Measurements from ENCODE around the gene SLC2A13. TPM values are rescaled to one million over a fixed set of nuclear protein-coding genes. Genes with fewer than 3 reads are reported as not detected.
A peak's percentile ranks its signal among the peaks of the same experiment; 100 is the strongest.

Gene SLC2A13
- total RNA-seq, 1 experiment from 2014 or later: 1.7 TPM

GRCh38 chr12:39830852-39831520 is 274.9 kb downstream of the SLC2A13 start:
- TF ChIP-seq, protein P1, sequence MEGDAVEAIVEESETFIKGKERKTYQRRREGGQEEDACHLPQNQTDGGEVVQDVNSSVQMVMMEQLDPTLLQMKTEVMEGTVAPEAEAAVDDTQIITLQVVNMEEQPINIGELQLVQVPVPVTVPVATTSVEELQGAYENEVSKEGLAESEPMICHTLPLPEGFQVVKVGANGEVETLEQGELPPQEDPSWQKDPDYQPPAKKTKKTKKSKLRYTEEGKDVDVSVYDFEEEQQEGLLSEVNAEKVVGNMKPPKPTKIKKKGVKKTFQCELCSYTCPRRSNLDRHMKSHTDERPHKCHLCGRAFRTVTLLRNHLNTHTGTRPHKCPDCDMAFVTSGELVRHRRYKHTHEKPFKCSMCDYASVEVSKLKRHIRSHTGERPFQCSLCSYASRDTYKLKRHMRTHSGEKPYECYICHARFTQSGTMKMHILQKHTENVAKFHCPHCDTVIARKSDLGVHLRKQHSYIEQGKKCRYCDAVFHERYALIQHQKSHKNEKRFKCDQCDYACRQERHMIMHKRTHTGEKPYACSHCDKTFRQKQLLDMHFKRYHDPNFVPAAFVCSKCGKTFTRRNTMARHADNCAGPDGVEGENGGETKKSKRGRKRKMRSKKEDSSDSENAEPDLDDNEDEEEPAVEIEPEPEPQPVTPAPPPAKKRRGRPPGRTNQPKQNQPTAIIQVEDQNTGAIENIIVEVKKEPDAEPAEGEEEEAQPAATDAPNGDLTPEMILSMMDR (IDR thresholded peaks at IDR 0.05; ENCODE audit: unreplicated experiment): no peak
- no peaks in the 10 kb centered on the region for H3K36me3 Mint-ChIP-seq (ENCODE audit: insufficient read depth, unreplicated experiment)
- ChIA-PET CTCF (interaction anchor here (0.6 kb wide), 1 partner anchor 175 kb away, joined by 3 read pairs; no protein-coding TSS in a partner anchor), POLR2A (no interaction called here)
- no peaks in the 10 kb centered on the region for H3K4me1 Mint-ChIP-seq (ENCODE audit: insufficient read depth, unreplicated experiment)
- H3K9me3 Mint-ChIP-seq (ENCODE audit: unreplicated experiment): no peaks in the 10 kb centered on the region
- H3K27ac Mint-ChIP-seq (ENCODE audit: low read depth, unreplicated experiment): no peak overlapping the region
- no peak overlapping the region for H3K4me3 Mint-ChIP-seq (ENCODE audit: unreplicated experiment)
- DNase-seq (ENCODE audit: unreplicated experiment): no peak
- no peaks in the 10 kb centered on the region for H3K27me3 Mint-ChIP-seq (ENCODE audit: insufficient read depth, unreplicated experiment)
- BruUV-seq (replicated peaks): no TSS peak
- intact Hi-C loops (cut with micrococcal nuclease): no loop called here

GRCh38 chr12:39830171-39830570 is 275.7 kb downstream of the SLC2A13 start:
- Mint-ChIP-seq H3K36me3 (ENCODE audit: insufficient read depth, unreplicated experiment) (no peaks in the 10 kb centered on the region), H3K4me1 (ENCODE audit: insufficient read depth, unreplicated experiment) (no peaks in the 10 kb centered on the region), H3K9me3 (ENCODE audit: unreplicated experiment) (no peaks in the 10 kb centered on the region), H3K27ac (ENCODE audit: low read depth, unreplicated experiment) (no peak overlapping the region), H3K4me3 (ENCODE audit: unreplicated experiment) (no peak overlapping the region), H3K27me3 (ENCODE audit: insufficient read depth, unreplicated experiment) (no peaks in the 10 kb centered on the region)
- TF ChIP-seq, protein P1 (IDR thresholded peaks at IDR 0.05; ENCODE audit: unreplicated experiment): no peak
- no peak for DNase-seq (ENCODE audit: unreplicated experiment)
- no TSS peak for BruUV-seq (replicated peaks)
- CTCF ChIA-PET: interaction anchor here (0.6 to 0.8 kb wide), 2 partner anchors 10 to 176 kb away, joined by 3 read pairs; no protein-coding TSS in a partner anchor
- POLR2A ChIA-PET: interaction anchor here (0.9 kb wide), 1 partner anchor 13 kb away, joined by 3 read pairs; no protein-coding TSS in a partner anchor
- intact Hi-C loops (cut with micrococcal nuclease): no loop called here

DNA sequence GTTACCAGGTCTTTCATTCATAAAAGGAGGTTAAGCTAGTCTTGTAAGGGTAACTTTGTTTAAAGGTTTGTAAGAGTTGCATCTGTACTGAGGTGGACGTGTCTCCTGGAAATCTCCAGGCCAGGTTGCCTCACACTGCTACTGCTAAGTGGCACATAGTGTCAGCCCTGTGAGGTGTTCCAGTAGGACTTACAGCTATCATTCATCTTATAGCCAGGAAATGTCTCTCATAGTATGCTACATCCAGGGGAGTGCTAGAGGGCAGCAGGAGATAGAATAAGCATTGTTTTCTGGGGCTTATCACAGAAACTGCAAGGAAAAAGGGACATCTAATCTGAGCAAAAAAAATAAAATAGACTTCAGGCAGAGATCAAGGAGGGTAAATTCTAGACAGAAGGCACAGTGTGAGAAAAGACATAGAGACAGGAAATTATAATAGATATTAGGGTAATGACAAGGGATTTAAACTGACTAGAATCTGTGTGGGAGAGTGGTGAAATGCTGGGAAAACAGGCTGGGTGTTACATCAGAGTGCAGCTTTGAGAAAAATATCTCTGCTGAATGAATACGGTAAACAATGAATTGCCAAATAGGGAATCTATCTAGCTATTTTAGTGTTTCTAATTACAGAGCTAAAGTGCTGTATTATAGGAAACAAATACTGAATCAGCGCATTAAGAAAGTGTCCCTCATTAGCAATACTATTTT is 281.2 kb downstream of the SLC2A13 start:
- intact Hi-C loops (cut with micrococcal nuclease): no loop called here
- POLR2A ChIA-PET: interaction anchor here (0.7 to 1.1 kb wide), 3 partner anchors 18 to 1415 kb away, joined by 3 to 4 read pairs (median 3); no protein-coding TSS in a partner anchor
- TF ChIP-seq, protein P1 (IDR thresholded peaks at IDR 0.05; ENCODE audit: unreplicated experiment): no peak
- H3K27ac Mint-ChIP-seq (ENCODE audit: low read depth, unreplicated experiment): no peak overlapping the region
- H3K4me3 Mint-ChIP-seq (ENCODE audit: unreplicated experiment): no peak overlapping the region
- no TSS peak for BruUV-seq (replicated peaks)
- CTCF ChIA-PET: no interaction called here
- no peaks in the 10 kb centered on the region for H3K27me3 Mint-ChIP-seq (ENCODE audit: insufficient read depth, unreplicated experiment)
- peak; percentile 10 for DNase-seq (ENCODE audit: unreplicated experiment)
- no peaks in the 10 kb centered on the region for H3K4me1 Mint-ChIP-seq (ENCODE audit: insufficient read depth, unreplicated experiment)
- no peaks in the 10 kb centered on the region for H3K9me3 Mint-ChIP-seq (ENCODE audit: unreplicated experiment)
- H3K36me3 Mint-ChIP-seq (ENCODE audit: insufficient read depth, unreplicated experiment): peaks cover 7% of the 10 kb centered on the region

DNA sequence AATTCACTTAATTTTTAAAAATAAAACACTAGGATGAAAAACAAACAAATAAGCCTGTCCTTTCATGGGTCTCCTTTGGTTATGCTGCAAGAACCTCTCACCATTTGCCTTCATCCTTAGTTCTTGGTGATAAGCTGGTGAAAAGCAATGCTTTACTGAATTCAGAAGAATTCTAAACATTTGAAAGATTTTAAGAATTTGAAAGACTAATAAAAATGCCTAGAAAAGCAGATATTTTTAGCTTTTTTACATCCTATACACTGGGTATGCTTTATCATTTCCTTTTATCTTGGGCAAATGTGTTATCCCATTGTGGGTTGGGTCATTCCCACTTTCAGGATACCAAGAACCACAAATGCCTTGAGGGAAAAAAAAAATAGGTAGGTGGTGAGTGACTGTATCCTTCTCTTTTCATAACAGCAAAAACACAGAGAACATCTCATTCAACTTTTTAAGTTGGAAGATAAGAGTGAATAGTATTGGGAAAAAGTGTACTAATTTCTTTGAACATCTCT is 289.2 kb downstream of the SLC2A13 start:
- Mint-ChIP-seq H3K9me3 (ENCODE audit: unreplicated experiment) (no peaks in the 10 kb centered on the region), H3K4me1 (ENCODE audit: insufficient read depth, unreplicated experiment) (no peaks in the 10 kb centered on the region), H3K27ac (ENCODE audit: low read depth, unreplicated experiment) (no peak overlapping the region), H3K36me3 (ENCODE audit: insufficient read depth, unreplicated experiment) (no peaks in the 10 kb centered on the region), H3K4me3 (ENCODE audit: unreplicated experiment) (no peak overlapping the region), H3K27me3 (ENCODE audit: insufficient read depth, unreplicated experiment) (no peaks in the 10 kb centered on the region)
- ChIA-PET CTCF (interaction anchor here (0.7 kb wide), 2 partner anchors 175 to 518 kb away, joined by 3 to 5 read pairs; no protein-coding TSS in a partner anchor), POLR2A (interaction anchor here (0.7 kb wide), 1 partner anchor 176 kb away, joined by 3 read pairs; no protein-coding TSS in a partner anchor)
- intact Hi-C loops (cut with micrococcal nuclease): no loop called here
- no peak for DNase-seq (ENCODE audit: unreplicated experiment)
- no TSS peak for BruUV-seq (replicated peaks)
- TF ChIP-seq, protein P1 (IDR thresholded peaks at IDR 0.05; ENCODE audit: unreplicated experiment): no peak

Measured in MCF 10A (cell line).